ENCODE data around the gene PGM2. TPM values are rescaled to one million over a fixed set of nuclear protein-coding genes. Genes with fewer than 3 reads are reported as not detected.

Gene PGM2
- total and polyA plus RNA-seq, 10 of the 15 experiments (the other 5 are each of a cell fraction or from before 2014, with no cell fraction given), result 11.9 to 41.7 (median 37.1) TPM

- CTCF ChIA-PET, result no interaction called here
- Histone ChIP-seq H3K4me1 (ENCODE audit: control insufficient read depth, insufficient read depth, low read length) (no peaks in the 10 kb centered on the region), H3K4me3 (no peak overlapping the region), H3K9ac (ENCODE audit: control insufficient read depth, insufficient read depth, low read length) (no peak overlapping the region), H4K20me1 (ENCODE audit: control insufficient read depth, insufficient read depth) (no peaks in the 10 kb centered on the region), H3K36me3 (ENCODE audit: control insufficient read depth in 2 of 2, insufficient read depth in 2 of 2, low read length in 1 of 2) (no peaks in the 10 kb centered on the region), H2AFZ (ENCODE audit: control insufficient read depth, low read depth, low read length) (peak overlapping the region; percentile 15; the same call in 1 of the 2 replicates), H3K27ac (ENCODE audit: control insufficient read depth, insufficient read depth) (no peak overlapping the region), H3K79me2 (ENCODE audit: control insufficient read depth, insufficient read depth, low read length) (no peaks in the 10 kb centered on the region), H3K27me3 (replicated peaks in 1 of 2; ENCODE audit: control insufficient read depth in 2 of 2, insufficient read depth in 2 of 2, low read length in 1 of 2) (no peaks in the 10 kb centered on the region), H3K4me2 (ENCODE audit: control insufficient read depth, insufficient read depth) (no peak overlapping the region), H3K9me3 (replicated peaks; ENCODE audit: control insufficient read depth, insufficient read depth, low read length) (no peaks in the 10 kb centered on the region)
- intact Hi-C loops (cut with micrococcal nuclease; ENCODE audit: unreplicated experiment), result no loop called here
- SMC1A ChIA-PET (ENCODE audit: uncharacterized antibody, unreplicated experiment), result no interaction called here
- POLR2A ChIA-PET, result no interaction called here
- FAIRE-seq (no peak), DNase-seq (ENCODE audit: low read depth, low spot score) (no peak), ATAC-seq (no peak)
- WGBS (ENCODE audit: insufficient coverage, insufficient replicate concordance, low lambda C conversion rate, missing lambda C conversion rate), result 26% methylated on average over 2 of the region's 2 CpGs
- RAD21 ChIA-PET (ENCODE audit: unreplicated experiment), result no interaction called here
- TF ChIP-seq HDAC2 (IDR thresholded peaks at IDR 0.05) (no peak), BCL11A (IDR thresholded peaks at IDR 0.05; ENCODE audit: low read depth, low read length) (no peak), KAT2A (conservative IDR thresholded peaks at IDR 0.05; ENCODE audit: control insufficient read depth, low read depth, low read length) (no peak), IKZF2 (IDR thresholded peaks at IDR 0.05) (no peak), ATF2 (IDR thresholded peaks at IDR 0.05; ENCODE audit: low read length) (no peak), ZSCAN29 (IDR thresholded peaks at IDR 0.05) (no peak), YBX1 (IDR thresholded peaks at IDR 0.05) (no peak), HCFC1 (IDR thresholded peaks at IDR 0.05; ENCODE audit: low read length) (no peak), LARP7 (IDR thresholded peaks at IDR 0.05) (no peak), TBL1XR1 (IDR thresholded peaks at IDR 0.05; ENCODE audit: low read depth, low read length) (no peak), USF2 (IDR thresholded peaks at IDR 0.05; ENCODE audit: borderline replicate concordance, low read depth, low read length) (no peak)
- TF ChIP-seq, protein P1, sequence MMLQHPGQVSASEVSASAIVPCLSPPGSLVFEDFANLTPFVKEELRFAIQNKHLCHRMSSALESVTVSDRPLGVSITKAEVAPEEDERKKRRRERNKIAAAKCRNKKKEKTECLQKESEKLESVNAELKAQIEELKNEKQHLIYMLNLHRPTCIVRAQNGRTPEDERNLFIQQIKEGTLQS (IDR thresholded peaks at IDR 0.05; ENCODE audit: borderline replicate concordance, extremely low read depth, low read depth, low read length), result no peak
- in situ Hi-C loops (cut with MboI), result no loop called here
- no TSS peak for BruUV-seq (replicated peaks)
These were observed 10.5 kb upstream of the PGM2 start for GRCh38 chr4:37816006-37816405.
